CD8-positive, alpha-beta memory T cell (primary cell): ENCODE data around the gene LRIF1. TPM values are rescaled to one million over a fixed set of nuclear protein-coding genes. Genes with fewer than 3 reads are reported as not detected.

ENCODE experiments used
- CTCF ChIA-PET: fragments of 350-600 bp; sonication (Branson Sonifier 250); formaldehyde crosslinking; loops from one replicate; lab custom pipeline; 2021; ENCODE audit warnings: antibody characterized with exemption; lab: Charles Lee
- POLR2A ChIA-PET: fragments of 350-600 bp; sonication (Branson Sonifier 250); formaldehyde crosslinking; loops from one replicate; lab custom pipeline; 2021; ENCODE audit warnings: antibody characterized with exemption; lab: Charles Lee
- DNase-seq, 5 donors: peaks; one replicate each; pipeline versions ENCODE4 v3.0.0 to v3.0.0-alpha.2; 2020 to 2022; ENCODE audit warnings: mixed read lengths in 1 of 5
- H3K27ac ChIP-seq: one replicate; pipeline ENCODE4 v1.7.0; 2013; ENCODE audit warnings: low read depth, mild to moderate bottlenecking, low read length, moderate library complexity
- H3K27me3 ChIP-seq: 2 replicates; pipeline ENCODE4 v1.7.0; 2013; ENCODE audit warnings: low read length, mild to moderate bottlenecking; ENCODE audit not compliant: insufficient read depth, poor library complexity, severe bottlenecking
- H3K36me3 ChIP-seq: 2 replicates; pipeline ENCODE4 v1.7.0; 2013; ENCODE audit warnings: mild to moderate bottlenecking, low read length, moderate library complexity; ENCODE audit not compliant: insufficient read depth
- H3K4me1 ChIP-seq: 2 replicates; pipeline ENCODE4 v1.7.0; 2013; ENCODE audit warnings: mild to moderate bottlenecking, low read length, moderate library complexity; ENCODE audit not compliant: insufficient read depth
- H3K4me3 ChIP-seq: 2 replicates; pipeline ENCODE4 v1.7.0; 2013; ENCODE audit warnings: mild to moderate bottlenecking, low read length
- H3K9me3 ChIP-seq: 2 replicates; pipeline ENCODE4 v1.7.0; 2013; ENCODE audit warnings: mild to moderate bottlenecking, low read length
- H3K27ac Mint-ChIP-seq, 8 donors: one replicate each; pipeline ENCODE4 v1.8.0; 2020 to 2021; ENCODE audit warnings: mixed read lengths in 8 of 8, mild to moderate bottlenecking in 6 of 8, inconsistent platforms in 3 of 8, moderate library complexity in 3 of 8
- H3K27me3 Mint-ChIP-seq, 2 donors: one replicate each; pipeline ENCODE4 v1.8.0; 2020 to 2021; ENCODE audit warnings: mixed read lengths in 2 of 2, mild to moderate bottlenecking in 1 of 2, moderate library complexity in 1 of 2
- H3K36me3 Mint-ChIP-seq, 3 donors: one replicate each; pipeline ENCODE4 v1.8.0; 2020 to 2021; ENCODE audit warnings: mixed read lengths in 3 of 3, inconsistent platforms in 1 of 3, mild to moderate bottlenecking in 1 of 3
- H3K4me1 Mint-ChIP-seq, 3 donors: one replicate each; pipeline ENCODE4 v1.8.0; 2020 to 2021; ENCODE audit warnings: mixed read lengths in 3 of 3, inconsistent platforms in 1 of 3, mild to moderate bottlenecking in 1 of 3
- H3K4me3 Mint-ChIP-seq, 7 donors: one replicate each; pipeline ENCODE4 v1.8.0; 2020 to 2021; ENCODE audit warnings: mixed read lengths in 7 of 7, mild to moderate bottlenecking in 6 of 7, moderate library complexity in 4 of 7, inconsistent platforms in 2 of 7
- H3K9me3 Mint-ChIP-seq, 5 donors: one replicate each; pipeline ENCODE4 v1.8.0; 2020 to 2022; ENCODE audit warnings: mixed read lengths in 5 of 5, mild to moderate bottlenecking in 3 of 5, moderate library complexity in 2 of 5, inconsistent platforms in 1 of 5
- polyA plus RNA-seq: library from polyadenylated mRNA; unstranded; fragments of 300-500 nt; fragmentation: Illumina TruSeq; gene quantifications from one replicate; pipeline ENCODE4 v1.2.3, GENCODE V29; 2021
- total RNA-seq, 2 experiments: library from RNA; stranded (reverse); gene quantifications; one replicate each; pipeline ENCODE4 v1.2.3, GENCODE V29; 2021

Gene LRIF1
- total and polyA plus RNA-seq, 3 experiments from 2014 or later, result 14.1 to 30.2 (median 15.6) TPM

DNA sequence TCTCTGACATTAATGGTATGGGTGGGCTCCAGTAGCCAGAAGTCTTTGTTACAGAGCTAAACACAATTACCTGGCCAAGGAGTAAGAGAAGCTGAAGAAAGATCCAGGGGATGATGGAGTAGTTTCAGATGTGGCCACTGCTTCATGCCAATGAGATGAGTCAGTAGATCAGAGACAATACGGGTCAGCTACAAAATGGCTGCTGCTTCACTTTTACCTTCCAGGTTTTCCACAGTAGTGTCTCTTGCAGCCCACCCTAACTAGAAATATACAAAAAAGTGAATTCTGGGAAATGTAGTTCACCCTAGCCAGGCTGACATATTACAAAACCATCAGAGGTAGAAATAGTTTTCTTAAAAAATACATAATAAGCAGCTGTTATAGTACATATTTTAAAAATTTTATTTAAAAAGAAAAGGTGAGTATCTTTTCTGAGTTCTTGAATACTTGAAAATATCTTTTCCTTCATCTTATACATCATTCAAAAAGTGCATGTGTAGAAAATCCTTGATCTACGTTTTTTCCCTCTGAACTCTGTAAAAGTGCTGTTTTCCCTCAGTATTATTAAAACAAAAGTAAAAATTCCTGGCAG is 36.1 kb downstream of the LRIF1 start:
- POLR2A ChIA-PET, result interaction anchor here (0.5 kb wide), 1 partner anchor 35 kb away, joined by 3 read pairs; no protein-coding TSS in a partner anchor
- no peak overlapping the region for H3K27ac Mint-ChIP-seq
- no peaks in the 10 kb centered on the region for H3K4me1 Mint-ChIP-seq
- CTCF ChIA-PET, result interaction anchor here (0.6 kb wide), 1 partner anchor 10 kb away, joined by 3 read pairs; no protein-coding TSS in a partner anchor
- H3K27me3 Mint-ChIP-seq, result peaks cover 0 to 6% of the 10 kb centered on the region in 2 donors
- H3K9me3 Mint-ChIP-seq, result peaks cover 9 to 33% (median 16%) of the 10 kb centered on the region in 5 donors
- DNase-seq, result no peak
- Histone ChIP-seq H3K4me3 (no peak overlapping the region), H3K27me3 (no peaks in the 10 kb centered on the region), H3K27ac (no peak overlapping the region), H3K36me3 (no peaks in the 10 kb centered on the region), H3K4me1 (no peaks in the 10 kb centered on the region), H3K9me3 (no peaks in the 10 kb centered on the region)
- H3K36me3 Mint-ChIP-seq, result peaks cover 3 to 67% (median 4%) of the 10 kb centered on the region in 3 donors
- H3K4me3 Mint-ChIP-seq, result no peak overlapping the region

DNA sequence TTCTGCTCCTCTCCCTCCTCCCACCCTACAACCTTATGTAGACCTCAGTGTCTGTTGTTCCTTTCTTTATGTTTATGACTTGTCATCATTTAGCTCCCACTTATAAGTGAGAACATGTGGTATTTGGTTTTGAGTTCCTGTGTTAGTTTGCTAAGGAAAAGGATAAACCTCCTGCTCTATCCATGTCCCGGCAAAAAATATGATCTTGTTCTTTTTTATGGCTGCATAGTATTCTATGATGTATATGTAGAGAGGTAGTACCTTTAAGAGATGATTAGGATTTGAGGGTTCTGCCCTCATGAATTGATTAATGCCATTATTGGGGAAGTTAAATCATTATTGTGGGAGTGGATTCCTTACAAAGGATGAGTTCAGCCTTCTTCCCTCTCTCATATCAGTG is 41.8 kb downstream of the LRIF1 start:
- Histone ChIP-seq H3K9me3 (no peaks in the 10 kb centered on the region), H3K4me1 (peaks cover under 1% of the 10 kb centered on the region), H3K4me3 (no peak overlapping the region), H3K27me3 (no peaks in the 10 kb centered on the region), H3K27ac (no peak overlapping the region), H3K36me3 (no peaks in the 10 kb centered on the region)
- H3K27me3 Mint-ChIP-seq, result peaks cover 4 to 5% of the 10 kb centered on the region in 2 donors
- H3K36me3 Mint-ChIP-seq, result peaks cover 0 to 56% (median 0%) of the 10 kb centered on the region in 3 donors
- ChIA-PET POLR2A (no interaction called here), CTCF (no interaction called here)
- H3K9me3 Mint-ChIP-seq, result peaks cover 0 to 11% (median 4%) of the 10 kb centered on the region in 5 donors
- no peak for DNase-seq
- no peak overlapping the region for H3K4me3 Mint-ChIP-seq
- H3K27ac Mint-ChIP-seq, result no peak overlapping the region
- H3K4me1 Mint-ChIP-seq, result peaks cover 3 to 4% (median 4%) of the 10 kb centered on the region in 3 donors

DNA sequence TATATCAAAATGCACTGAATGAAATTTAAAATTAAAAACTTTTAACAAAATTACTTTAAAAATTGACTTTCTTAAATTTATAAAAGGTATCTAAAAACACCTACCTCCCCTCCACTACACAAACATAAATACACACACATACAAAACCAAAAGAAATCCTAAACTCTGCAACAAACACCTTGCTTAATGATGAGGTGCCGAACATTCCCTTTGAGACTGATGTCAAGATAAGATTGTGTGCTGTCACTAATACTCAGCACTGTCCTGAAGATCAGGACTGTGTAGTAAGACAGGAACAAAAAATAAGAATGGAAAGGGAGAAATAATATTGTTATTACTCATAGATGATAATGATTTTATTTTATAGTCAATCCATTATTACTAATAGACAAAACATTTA is 45.7 kb downstream of the LRIF1 start:
- Histone ChIP-seq H3K27ac (no peak overlapping the region), H3K9me3 (no peaks in the 10 kb centered on the region), H3K36me3 (no peaks in the 10 kb centered on the region), H3K4me1 (peaks cover 5% of the 10 kb centered on the region), H3K27me3 (no peaks in the 10 kb centered on the region), H3K4me3 (no peak overlapping the region)
- peaks cover 0 to 41% (median 2%) of the 10 kb centered on the region in 3 donors for H3K36me3 Mint-ChIP-seq
- peaks cover 4 to 23% (median 13%) of the 10 kb centered on the region in 5 donors for H3K9me3 Mint-ChIP-seq
- H3K27ac Mint-ChIP-seq, result no peak overlapping the region
- DNase-seq, result no peak
- CTCF ChIA-PET, result interaction anchor here (0.6 kb wide), 1 partner anchor 10 kb away, joined by 3 read pairs; no protein-coding TSS in a partner anchor
- no peak overlapping the region for H3K4me3 Mint-ChIP-seq
- peaks cover 10 to 14% (median 13%) of the 10 kb centered on the region in 3 donors for H3K4me1 Mint-ChIP-seq
- peaks cover 2 to 5% of the 10 kb centered on the region in 2 donors for H3K27me3 Mint-ChIP-seq
- POLR2A ChIA-PET, result no interaction called here

DNA sequence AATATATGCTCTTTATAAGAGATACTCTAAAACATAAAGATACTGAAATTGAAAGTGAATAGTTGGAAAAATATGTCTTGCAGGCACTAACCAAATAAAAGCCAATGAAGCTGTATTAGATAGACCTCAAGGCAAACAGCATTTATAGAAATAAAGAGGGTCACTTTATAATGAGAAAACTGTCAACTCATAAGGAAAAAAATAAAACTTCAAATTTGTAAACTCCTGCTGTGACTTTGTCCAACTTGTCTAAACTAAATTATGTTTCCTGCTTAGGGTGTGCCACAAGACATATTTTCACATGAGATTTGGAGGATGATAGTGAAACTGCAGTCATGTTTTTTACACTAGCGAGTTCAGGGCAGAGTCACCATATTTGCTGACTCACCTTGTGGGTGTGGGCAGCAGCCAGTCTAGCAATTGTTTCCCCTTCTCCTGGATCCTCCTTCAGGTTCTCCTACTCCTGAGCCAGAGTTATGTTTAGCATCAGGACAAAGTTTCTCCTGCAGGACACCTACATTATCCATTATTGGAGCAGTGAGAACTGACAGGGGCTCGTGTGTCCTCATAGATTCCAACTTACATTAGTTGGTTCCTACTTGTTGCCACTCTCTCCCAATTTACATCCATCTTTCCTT is 46.9 kb downstream of the LRIF1 start:
- CTCF ChIA-PET, result no interaction called here

DNA sequence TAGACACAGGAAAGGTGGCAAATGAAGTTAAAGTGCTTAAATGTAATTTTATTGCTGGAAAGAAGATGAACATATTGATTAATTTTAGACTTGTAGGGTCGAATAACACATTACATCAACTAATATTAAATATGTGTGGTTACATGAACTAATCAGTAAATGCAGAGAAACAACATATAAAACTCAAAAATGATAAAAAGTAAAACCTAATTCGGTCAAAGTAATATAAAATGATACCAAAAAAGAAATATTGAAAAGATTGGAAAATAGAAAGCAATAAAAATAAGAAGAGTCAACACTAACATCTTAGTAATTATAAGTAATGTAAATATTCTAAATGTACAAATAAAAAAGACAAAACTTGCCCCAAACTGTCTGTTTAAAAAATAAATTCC is 47.5 kb downstream of the LRIF1 start:
- peak overlapping the region in 1 of 7 donors; percentile 0 for H3K4me3 Mint-ChIP-seq
- Histone ChIP-seq H3K27me3 (no peaks in the 10 kb centered on the region), H3K4me1 (peaks cover 5% of the 10 kb centered on the region), H3K36me3 (no peaks in the 10 kb centered on the region), H3K27ac (peak overlapping the region; percentile 44), H3K9me3 (no peaks in the 10 kb centered on the region), H3K4me3 (no peak overlapping the region)
- H3K9me3 Mint-ChIP-seq, result peaks cover 5 to 30% (median 24%) of the 10 kb centered on the region in 5 donors
- DNase-seq, result no peak
- peaks cover 10 to 14% (median 13%) of the 10 kb centered on the region in 3 donors for H3K4me1 Mint-ChIP-seq
- H3K36me3 Mint-ChIP-seq, result peaks cover 0 to 26% (median 2%) of the 10 kb centered on the region in 3 donors
- ChIA-PET CTCF (no interaction called here), POLR2A (no interaction called here)
- peaks cover 3 to 5% of the 10 kb centered on the region in 2 donors for H3K27me3 Mint-ChIP-seq
- H3K27ac Mint-ChIP-seq, result no peak overlapping the region

More for the DNA sequence above, 46.9 kb downstream of the LRIF1 start:
- no peaks in the 10 kb centered on the region for H3K27me3 ChIP-seq
- peak overlapping the region; percentile 44 for H3K27ac ChIP-seq
- POLR2A ChIA-PET, result no interaction called here
- DNase-seq, result no peak
- no peaks in the 10 kb centered on the region for H3K9me3 ChIP-seq
- no peak overlapping the region for H3K4me3 ChIP-seq
- peaks cover 10 to 14% (median 13%) of the 10 kb centered on the region in 3 donors for H3K4me1 Mint-ChIP-seq
- H3K4me3 Mint-ChIP-seq, result peak overlapping the region in 6 of 7 donors; percentile 2 to 49 (median 30)
- peaks cover 4 to 26% (median 22%) of the 10 kb centered on the region in 5 donors for H3K9me3 Mint-ChIP-seq
- no peaks in the 10 kb centered on the region for H3K36me3 ChIP-seq
- H3K4me1 ChIP-seq, result peaks cover 5% of the 10 kb centered on the region
- peaks cover 3 to 5% of the 10 kb centered on the region in 2 donors for H3K27me3 Mint-ChIP-seq
- peak overlapping the region in 1 of 8 donors; percentile 45 for H3K27ac Mint-ChIP-seq
- peaks cover 0 to 29% (median 2%) of the 10 kb centered on the region in 3 donors for H3K36me3 Mint-ChIP-seq

DNA sequence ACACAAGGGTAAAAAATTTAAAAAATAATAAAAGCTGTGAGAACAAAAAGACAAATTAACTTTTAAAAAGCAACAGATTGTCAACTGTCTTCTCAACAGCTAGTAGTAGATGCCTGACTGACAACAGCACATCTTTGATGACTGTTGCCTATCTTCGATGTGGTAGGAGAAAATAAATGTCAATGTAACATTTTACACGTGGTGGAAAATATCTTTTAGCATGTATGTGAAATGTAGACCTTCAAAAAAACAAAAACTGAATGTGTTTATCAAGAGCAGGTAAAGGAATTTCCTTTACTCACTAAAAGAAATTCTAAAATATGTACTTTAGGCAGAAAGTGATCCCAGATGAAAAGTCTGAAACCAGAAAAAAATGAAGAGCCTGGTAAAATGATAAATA is 47.9 kb downstream of the LRIF1 start:
- Mint-ChIP-seq H3K4me3 (no peak overlapping the region), H3K27me3 (peaks cover 3 to 5% of the 10 kb centered on the region in 2 donors), H3K36me3 (peaks cover 0 to 27% (median 2%) of the 10 kb centered on the region in 3 donors), H3K9me3 (peaks cover 10 to 35% (median 27%) of the 10 kb centered on the region in 5 donors), H3K4me1 (peaks cover 10 to 14% (median 13%) of the 10 kb centered on the region in 3 donors), H3K27ac (no peak overlapping the region)
- Histone ChIP-seq H3K27me3 (no peaks in the 10 kb centered on the region), H3K4me1 (peaks cover 5% of the 10 kb centered on the region), H3K9me3 (no peaks in the 10 kb centered on the region), H3K36me3 (no peaks in the 10 kb centered on the region), H3K4me3 (no peak overlapping the region), H3K27ac (no peak overlapping the region)
- DNase-seq, result no peak
- CTCF ChIA-PET, result no interaction called here
- POLR2A ChIA-PET, result no interaction called here

DNA sequence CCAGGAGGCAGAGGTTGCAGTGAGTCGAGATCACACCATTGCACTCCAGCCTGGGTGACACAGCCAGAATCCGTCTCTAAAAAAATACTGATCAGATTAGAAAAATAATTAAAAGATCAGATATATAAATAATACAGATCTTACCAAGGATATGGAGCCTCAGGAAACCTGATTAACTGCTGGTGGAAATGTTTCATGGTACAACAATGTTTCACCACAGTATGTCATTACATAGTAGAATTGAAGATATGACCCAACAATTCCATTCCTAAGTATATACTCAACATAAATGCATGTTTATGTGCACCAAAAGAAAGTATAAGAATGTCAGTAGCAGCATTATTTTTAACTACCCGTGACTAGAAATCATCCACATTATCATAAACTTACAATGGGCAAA is 49.0 kb downstream of the LRIF1 start:
- Histone ChIP-seq H3K4me3 (no peak overlapping the region), H3K9me3 (no peaks in the 10 kb centered on the region), H3K36me3 (no peaks in the 10 kb centered on the region), H3K27ac (no peak overlapping the region), H3K4me1 (peaks cover 5% of the 10 kb centered on the region), H3K27me3 (no peaks in the 10 kb centered on the region)
- POLR2A ChIA-PET, result no interaction called here
- DNase-seq, result no peak
- CTCF ChIA-PET, result no interaction called here
- H3K27me3 Mint-ChIP-seq, result peaks cover 3 to 5% of the 10 kb centered on the region in 2 donors
- H3K4me3 Mint-ChIP-seq, result no peak overlapping the region
- H3K4me1 Mint-ChIP-seq, result peaks cover 10 to 16% (median 14%) of the 10 kb centered on the region in 3 donors
- H3K9me3 Mint-ChIP-seq, result peaks cover 13 to 46% (median 34%) of the 10 kb centered on the region in 5 donors
- H3K36me3 Mint-ChIP-seq, result peaks cover 0 to 21% (median 2%) of the 10 kb centered on the region in 3 donors
- no peak overlapping the region for H3K27ac Mint-ChIP-seq

DNA sequence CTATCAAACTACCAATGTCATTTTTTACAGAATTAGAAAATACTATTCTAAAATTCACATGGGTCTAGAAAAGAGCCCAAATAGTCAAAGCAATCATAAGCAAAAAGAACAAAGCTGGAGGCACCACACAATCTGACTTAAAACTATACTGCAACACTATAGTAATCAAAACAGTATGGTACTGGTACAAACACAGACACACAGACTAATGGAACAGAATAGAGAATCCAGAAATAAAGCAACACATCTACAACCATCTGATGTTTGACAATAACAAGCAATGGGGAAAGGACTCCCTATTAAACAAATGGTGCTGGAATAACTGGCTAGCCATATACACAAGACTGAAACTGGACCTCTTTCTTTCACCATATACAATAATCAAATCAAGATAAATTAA is 50.9 kb downstream of the LRIF1 start:
- Histone ChIP-seq H3K4me3 (no peak overlapping the region), H3K36me3 (no peaks in the 10 kb centered on the region), H3K27me3 (no peaks in the 10 kb centered on the region), H3K4me1 (peaks cover 5% of the 10 kb centered on the region), H3K9me3 (no peaks in the 10 kb centered on the region), H3K27ac (no peak overlapping the region)
- POLR2A ChIA-PET, result no interaction called here
- H3K36me3 Mint-ChIP-seq, result peaks cover 1 to 18% (median 2%) of the 10 kb centered on the region in 3 donors
- CTCF ChIA-PET, result no interaction called here
- H3K27ac Mint-ChIP-seq, result no peak overlapping the region
- no peak overlapping the region for H3K4me3 Mint-ChIP-seq
- no peak for DNase-seq
- H3K27me3 Mint-ChIP-seq, result peaks cover 0 to 3% of the 10 kb centered on the region in 2 donors
- peaks cover 29 to 63% (median 50%) of the 10 kb centered on the region in 5 donors for H3K9me3 Mint-ChIP-seq
- H3K4me1 Mint-ChIP-seq, result peaks cover 10 to 22% (median 19%) of the 10 kb centered on the region in 3 donors
